RWPE2 (cell line): ENCODE results near the gene TRIO.

Experiments used
- ATAC-seq: fragments of 200-7000 bp; cut with Tn5 transposase; 3 replicates; pipeline ENCODE4 v1.9.1; 2021; ENCODE audit warnings: low read depth
- DNase-seq: peaks from one replicate; pipeline ENCODE4 v3.0.0-alpha.2; 2020; ENCODE audit warnings: low spot score
- H3K27ac ChIP-seq: fragments of 450-650 bp; 2 replicates; pipeline ENCODE4 v1.5.1; 2017; ENCODE audit warnings: mild to moderate bottlenecking; ENCODE audit not compliant: poor library complexity, severe bottlenecking
- H3K27me3 ChIP-seq: fragments of 250-450 bp; sonication (Bioruptor Pico); 2 replicates; pipeline ENCODE4 v1.5.1; 2021; ENCODE audit warnings: mild to moderate bottlenecking, moderate library complexity; ENCODE audit not compliant: insufficient read depth, poor library complexity, severe bottlenecking
- H3K36me3 ChIP-seq: fragments of 250-450 bp; sonication (Bioruptor Pico); 2 replicates; pipeline ENCODE4 v1.5.1; 2020; ENCODE audit warnings: low read depth, mild to moderate bottlenecking, moderate library complexity
- H3K4me1 ChIP-seq: fragments of 250-450 bp; sonication (Bioruptor Pico); 2 replicates; pipeline ENCODE4 v1.5.1; 2021; ENCODE audit warnings: mild to moderate bottlenecking, moderate library complexity; ENCODE audit not compliant: insufficient read depth, poor library complexity, severe bottlenecking
- H3K4me3 ChIP-seq: fragments of 250-450 bp; sonication (Bioruptor Pico); 2 replicates; pipeline ENCODE4 v1.5.1; 2021; ENCODE audit warnings: mild to moderate bottlenecking, moderate library complexity; ENCODE audit not compliant: severe bottlenecking
- H3K9me3 ChIP-seq: fragments of 250-450 bp; sonication (Bioruptor Pico); 2 replicates; pipeline ENCODE4 v1.5.1; 2021; ENCODE audit warnings: mild to moderate bottlenecking, moderate library complexity; ENCODE audit not compliant: severe bottlenecking
- CTCF ChIP-seq: fragments of 450-650 bp; IDR thresholded peaks from one replicate; pipeline ENCODE4 v1.5.1; 2017; ENCODE audit warnings: mild to moderate bottlenecking, moderate library complexity; ENCODE audit not compliant: poor library complexity, severe bottlenecking

TRIO gene

GRCh38 chr5:14512574-14512973 is 369.4 kb downstream of the TRIO start:
- Histone ChIP-seq H3K36me3 (peaks cover 10% of the 10 kb centered on the region), H3K9me3 (no peaks in the 10 kb centered on the region), H3K4me1 (no peaks in the 10 kb centered on the region), H3K4me3 (no peak overlapping the region), H3K27ac (no peak overlapping the region), H3K27me3 (no peaks in the 10 kb centered on the region)
- DNase-seq (no peak), ATAC-seq (no peak)
- no peak for TF ChIP-seq CTCF

- ATAC-seq: no peak
- Histone ChIP-seq H3K27me3 (no peaks in the 10 kb centered on the region), H3K4me1 (no peaks in the 10 kb centered on the region), H3K27ac (no peak overlapping the region), H3K9me3 (no peaks in the 10 kb centered on the region), H3K36me3 (peaks cover 4% of the 10 kb centered on the region), H3K4me3 (no peak overlapping the region)
- no peak for DNase-seq
- no peak for TF ChIP-seq CTCF
Observed at GRCh38 chr5:14513266-14513665, 370.1 kb downstream of the TRIO start.

- no peaks in the 10 kb centered on the region for H3K27me3 ChIP-seq
- H3K9me3 ChIP-seq: no peaks in the 10 kb centered on the region
- no peaks in the 10 kb centered on the region for H3K4me1 ChIP-seq
- DNase-seq (no peak), ATAC-seq (no peak)
- H3K4me3 ChIP-seq: no peak overlapping the region
- no peak overlapping the region for H3K27ac ChIP-seq
- no peak for TF ChIP-seq CTCF
- no peaks in the 10 kb centered on the region for H3K36me3 ChIP-seq
Observed at GRCh38 chr5:14516901-14517300, 373.8 kb downstream of the TRIO start.

GRCh38 chr5:14518638-14519037 is 375.5 kb downstream of the TRIO start:
- H3K9me3 ChIP-seq: no peaks in the 10 kb centered on the region
- no peak overlapping the region for H3K27ac ChIP-seq
- no peak for TF ChIP-seq CTCF
- no peaks in the 10 kb centered on the region for H3K4me1 ChIP-seq
- DNase-seq: no peak
- no peak for ATAC-seq
- H3K27me3 ChIP-seq: no peaks in the 10 kb centered on the region
- no peak overlapping the region for H3K4me3 ChIP-seq
- no peaks in the 10 kb centered on the region for H3K36me3 ChIP-seq

GRCh38 chr5:14521748-14522147 is 378.6 kb downstream of the TRIO start:
- no peaks in the 10 kb centered on the region for H3K9me3 ChIP-seq
- no peak overlapping the region for H3K4me3 ChIP-seq
- ATAC-seq (no peak), DNase-seq (no peak)
- H3K4me1 ChIP-seq: no peaks in the 10 kb centered on the region
- H3K27me3 ChIP-seq: no peaks in the 10 kb centered on the region
- no peak overlapping the region for H3K27ac ChIP-seq
- TF ChIP-seq CTCF: no peak
- no peaks in the 10 kb centered on the region for H3K36me3 ChIP-seq
